ENCODE results near the gene PIGA. TPM values are rescaled to one million over a fixed set of nuclear protein-coding genes. Genes with fewer than 3 reads are reported as not detected.
A peak's percentile ranks its signal among the peaks of the same experiment; 100 is the strongest.

Gene PIGA
- total RNA-seq: 10 to 100 TPM; 21.6 to 22.2 TPM

DNA sequence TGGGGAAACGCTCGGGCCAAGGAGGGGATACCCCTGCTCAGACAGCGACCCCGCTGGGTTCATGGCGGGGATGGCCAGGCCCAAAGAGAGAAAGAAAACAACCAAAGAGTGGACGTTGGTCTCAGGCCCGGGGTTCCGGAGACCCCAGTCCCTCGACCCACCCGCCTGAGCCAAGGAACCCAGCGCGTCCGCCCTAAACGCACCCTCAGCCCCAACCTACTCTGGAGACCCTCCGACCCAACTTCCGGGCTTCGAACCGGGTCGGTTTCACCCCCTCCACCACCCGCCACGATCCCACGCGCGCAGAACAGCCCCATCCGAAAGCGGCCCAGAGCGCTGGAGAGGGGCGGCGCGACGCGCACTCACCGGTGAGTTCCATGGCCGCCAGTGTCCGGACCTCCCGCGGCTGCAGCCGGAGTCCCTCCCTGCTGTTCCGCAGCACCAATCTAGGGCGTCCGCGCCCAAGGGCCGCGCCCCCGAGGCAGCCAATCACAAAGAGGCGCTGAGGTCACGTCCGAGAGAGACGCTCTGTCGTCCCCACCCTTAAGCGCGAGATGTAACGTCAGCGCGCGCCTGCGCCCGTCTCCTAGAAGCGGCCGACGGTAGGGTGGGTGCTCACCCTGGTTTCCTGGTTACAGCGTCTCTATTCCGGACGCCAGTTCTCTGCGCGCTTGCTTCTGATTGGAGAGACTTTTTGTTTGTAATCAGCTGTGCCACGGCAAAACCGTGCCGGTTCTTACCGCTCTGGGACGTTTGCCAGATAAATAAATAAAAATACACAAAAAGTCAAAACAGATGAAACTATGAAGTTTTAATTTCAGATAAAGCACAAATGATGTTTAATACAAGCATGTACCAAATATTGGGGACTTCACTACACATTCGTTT, at the start of gene PIGA:
Gene PIGA (minus strand): TSS at position 389 of the 888 bp plus-strand sequence. CDS start 3,593 bp downstream, outside the sequence.
- Mint-ChIP-seq H3K9me3 (no peaks in the 10 kb centered on the region), H3K27me3 (no peaks in the 10 kb centered on the region), H3K4me3 (peak within 1 kb of the TSS; percentile 91), H3K27ac (peak within 1 kb of the TSS; percentile 96), H3K36me3 (peaks cover 2% of the 10 kb centered on the region), H3K4me1 (peaks cover 5% of the 10 kb centered on the region)
- peak; percentile 85 for DNase-seq
- peak; percentile 98 for ATAC-seq (ENCODE audit: low read depth)
- POLR2A ChIA-PET: interaction anchor here (0.9 kb wide), 1 partner anchor 1601 kb away, joined by 3 read pairs; the partner anchor contains the start of genes OFD1 and TRAPPC2

DNA sequence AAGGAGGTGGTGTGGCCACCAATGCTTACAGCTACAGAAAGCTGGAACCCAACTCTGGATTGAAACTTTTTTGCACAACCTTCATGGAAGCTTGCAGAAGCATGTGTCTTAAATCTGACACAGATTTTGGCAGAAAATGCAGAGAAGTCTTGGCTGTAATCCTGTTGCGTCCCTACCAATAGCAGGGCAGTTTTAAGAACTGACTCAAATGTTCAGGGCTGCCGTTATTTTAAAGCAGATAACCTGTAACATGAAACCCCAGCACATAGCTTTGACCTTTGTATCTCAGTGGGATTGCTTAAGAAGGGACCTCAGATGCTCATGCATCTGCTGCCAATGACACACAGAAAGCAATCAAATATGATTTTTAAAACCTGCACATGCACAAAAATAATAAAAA, 49.0 kb upstream of the PIGA start, which contains the start of gene VEGFD:
Gene VEGFD (minus strand): TSS at position 110 of the 400 bp plus-strand sequence. CDS start 467 bp downstream, outside the sequence.
- no peak for ATAC-seq (ENCODE audit: low read depth)
- Mint-ChIP-seq H3K4me3 (no peak within 1 kb of the TSS), H3K4me1 (no peaks in the 10 kb centered on the region), H3K27me3 (peaks cover 12% of the 10 kb centered on the region), H3K27ac (no peak within 1 kb of the TSS), H3K36me3 (no peaks in the 10 kb centered on the region), H3K9me3 (no peaks in the 10 kb centered on the region)
- no peak for DNase-seq
- POLR2A ChIA-PET: no interaction called here

- POLR2A ChIA-PET: no interaction called here
- ATAC-seq (ENCODE audit: low read depth) (no peak), DNase-seq (no peak)
- H3K4me3 Mint-ChIP-seq: no peak overlapping the region
- H3K27me3 Mint-ChIP-seq: peaks cover 12% of the 10 kb centered on the region
- H3K4me1 Mint-ChIP-seq: no peaks in the 10 kb centered on the region
- H3K9me3 Mint-ChIP-seq: no peaks in the 10 kb centered on the region
- H3K36me3 Mint-ChIP-seq: no peaks in the 10 kb centered on the region
- H3K27ac Mint-ChIP-seq: no peak overlapping the region
Observed at GRCh38 chrX:15382813-15383212, 47.5 kb upstream of the PIGA start.

- Mint-ChIP-seq H3K4me1 (no peaks in the 10 kb centered on the region), H3K9me3 (no peaks in the 10 kb centered on the region), H3K4me3 (no peak overlapping the region), H3K36me3 (no peaks in the 10 kb centered on the region), H3K27ac (no peak overlapping the region), H3K27me3 (no peaks in the 10 kb centered on the region)
- ATAC-seq (ENCODE audit: low read depth) (no peak), DNase-seq (no peak)
- POLR2A ChIA-PET: no interaction called here
Observed at GRCh38 chrX:15376956-15377355, 41.6 kb upstream of the PIGA start.

DNA sequence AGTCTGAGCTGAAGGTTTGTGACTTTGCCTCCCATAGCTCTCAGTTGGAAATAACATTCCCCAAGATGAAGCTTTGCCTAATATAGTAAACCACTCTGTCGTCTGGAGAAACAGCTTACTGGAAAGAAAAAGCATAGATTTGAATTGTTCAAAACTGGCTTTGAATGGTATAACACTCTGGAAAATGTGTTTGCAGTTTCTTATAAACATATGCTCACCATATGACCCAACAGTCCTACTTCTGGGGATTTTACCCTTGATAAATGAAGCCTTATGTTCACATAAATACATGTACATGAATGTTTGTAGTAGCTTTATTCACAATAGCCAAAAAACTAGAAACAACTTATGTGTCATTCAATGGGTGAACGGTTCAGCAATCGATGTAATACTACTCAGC, 38.7 kb upstream of the PIGA start:
- ATAC-seq (ENCODE audit: low read depth): no peak
- H3K4me1 Mint-ChIP-seq: no peaks in the 10 kb centered on the region

DNA sequence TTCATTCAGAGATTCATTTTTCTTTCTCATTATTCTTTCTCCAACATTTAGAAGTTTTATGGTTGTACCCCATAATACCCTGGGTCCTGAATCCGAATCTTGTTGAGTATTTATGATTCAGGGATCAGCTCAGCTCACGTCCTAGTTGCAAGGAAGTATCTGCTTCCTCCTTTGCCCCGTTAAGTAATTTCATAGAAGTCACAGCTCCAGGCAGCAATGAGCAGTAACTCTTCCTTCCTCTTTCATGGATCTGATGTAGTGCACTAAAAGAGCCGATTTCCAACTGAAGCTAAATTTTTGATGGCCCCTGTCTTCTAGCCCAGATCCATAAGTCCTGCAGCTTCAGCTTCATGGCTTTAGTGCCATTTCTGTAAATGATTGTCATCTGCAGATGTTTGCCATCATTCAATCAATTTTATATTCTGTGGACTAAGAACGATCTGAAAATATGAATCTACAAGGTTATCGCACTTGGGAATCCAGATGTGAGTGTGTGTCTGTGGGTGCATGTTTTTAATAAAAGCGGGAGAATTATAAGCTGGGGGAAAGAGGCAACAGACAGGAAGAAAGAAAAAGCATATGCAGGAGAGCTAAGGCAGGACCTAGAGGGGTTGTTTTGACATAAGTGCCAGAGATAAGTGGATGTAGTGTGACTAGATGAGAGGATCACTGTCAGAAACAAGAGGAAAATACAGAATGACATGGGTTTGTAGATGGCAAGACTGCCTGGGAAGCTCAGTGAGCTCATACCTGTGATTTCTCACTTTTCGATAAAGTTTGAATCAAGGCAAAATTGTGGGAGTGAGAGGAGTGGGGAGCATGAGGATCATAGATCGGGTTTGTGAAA, 31.4 kb upstream of the PIGA start:
- Mint-ChIP-seq H3K36me3 (no peaks in the 10 kb centered on the region), H3K4me1 (no peaks in the 10 kb centered on the region), H3K27me3 (peaks cover 22% of the 10 kb centered on the region), H3K27ac (no peak overlapping the region), H3K4me3 (no peak overlapping the region), H3K9me3 (no peaks in the 10 kb centered on the region)
- DNase-seq: no peak
- POLR2A ChIA-PET: no interaction called here
- no peak for ATAC-seq (ENCODE audit: low read depth)

More for the DNA sequence above, 38.7 kb upstream of the PIGA start:
- Mint-ChIP-seq H3K9me3 (no peaks in the 10 kb centered on the region), H3K27ac (no peak overlapping the region), H3K4me3 (no peak overlapping the region), H3K36me3 (no peaks in the 10 kb centered on the region), H3K27me3 (peaks cover 10% of the 10 kb centered on the region)
- POLR2A ChIA-PET: no interaction called here
- DNase-seq: no peak

DNA sequence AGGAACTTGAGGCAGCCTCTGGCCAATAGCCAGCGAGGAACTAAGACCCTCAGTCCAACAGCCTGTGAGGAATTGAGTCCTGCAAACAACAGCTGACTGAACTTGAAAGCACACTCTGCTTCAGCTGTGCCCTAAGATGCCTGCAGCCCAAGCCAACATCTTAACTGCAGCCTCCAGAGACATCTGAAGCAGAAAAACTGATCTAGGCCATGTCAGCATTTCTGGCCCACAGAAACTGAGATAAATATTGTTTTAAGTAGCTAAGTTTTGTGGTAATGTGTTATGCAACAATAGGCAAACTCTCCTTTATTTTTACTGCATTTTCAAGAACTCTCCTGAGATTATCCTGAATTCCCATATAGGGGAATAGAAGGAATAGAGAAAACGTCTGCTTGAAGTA, 24.4 kb upstream of the PIGA start:
- Mint-ChIP-seq H3K27ac (no peak overlapping the region), H3K4me3 (no peak overlapping the region), H3K9me3 (no peaks in the 10 kb centered on the region), H3K4me1 (no peaks in the 10 kb centered on the region), H3K36me3 (no peaks in the 10 kb centered on the region), H3K27me3 (peaks cover 3% of the 10 kb centered on the region)
- POLR2A ChIA-PET: no interaction called here
- ATAC-seq (ENCODE audit: low read depth) (no peak), DNase-seq (no peak)

GRCh38 chrX:15358533-15358932, 23.2 kb upstream of the PIGA start:
- Mint-ChIP-seq H3K27me3 (peaks cover 3% of the 10 kb centered on the region), H3K4me3 (no peak overlapping the region), H3K4me1 (no peaks in the 10 kb centered on the region), H3K27ac (no peak overlapping the region), H3K9me3 (no peaks in the 10 kb centered on the region), H3K36me3 (no peaks in the 10 kb centered on the region)
- DNase-seq: no peak
- no peak for ATAC-seq (ENCODE audit: low read depth)
- POLR2A ChIA-PET: no interaction called here

GRCh38 chrX:15356444-15356843, 21.1 kb upstream of the PIGA start:
- no peak overlapping the region for H3K27ac Mint-ChIP-seq
- H3K9me3 Mint-ChIP-seq: no peaks in the 10 kb centered on the region
- no peaks in the 10 kb centered on the region for H3K4me1 Mint-ChIP-seq
- no peak for DNase-seq
- no peak overlapping the region for H3K4me3 Mint-ChIP-seq
- POLR2A ChIA-PET: no interaction called here
- no peak for ATAC-seq (ENCODE audit: low read depth)
- H3K27me3 Mint-ChIP-seq: peaks cover 2% of the 10 kb centered on the region
- no peaks in the 10 kb centered on the region for H3K36me3 Mint-ChIP-seq

DNA sequence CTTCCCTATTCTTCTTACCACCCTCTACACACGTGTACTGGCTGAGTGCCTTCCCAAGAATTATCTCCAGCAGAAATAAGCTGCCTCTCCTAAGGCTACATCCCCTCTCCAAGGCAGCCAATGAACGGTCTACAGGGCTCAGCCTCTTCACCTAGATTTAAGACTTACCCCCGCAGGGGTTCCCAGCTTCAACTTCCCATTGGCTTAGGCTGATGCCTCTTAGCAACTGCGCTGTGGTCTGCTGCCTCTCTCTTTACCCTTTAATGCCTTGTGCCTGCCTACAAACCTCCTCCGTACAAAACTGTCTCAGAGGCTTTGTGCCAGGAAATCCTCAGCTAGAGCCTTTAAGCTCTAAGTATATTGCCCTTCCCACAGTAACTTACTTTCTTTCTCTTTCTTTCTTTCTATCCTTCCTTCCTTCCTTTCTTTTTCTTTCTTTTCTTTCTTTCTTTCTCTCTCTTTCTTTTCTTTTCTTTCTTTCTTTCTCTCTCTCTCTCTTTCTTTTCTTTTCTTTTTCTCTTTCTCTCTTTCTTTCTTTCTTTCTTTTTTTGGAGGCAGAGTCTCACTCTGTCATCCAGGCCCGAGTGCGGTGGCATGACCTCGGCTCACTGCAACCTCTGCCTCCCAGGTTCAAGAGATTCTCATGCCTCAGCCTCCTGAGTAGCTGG, 15.1 kb upstream of the PIGA start:
- DNase-seq: no peak
- POLR2A ChIA-PET: no interaction called here
- no peak overlapping the region for H3K4me3 Mint-ChIP-seq
- H3K9me3 Mint-ChIP-seq: no peaks in the 10 kb centered on the region
- no peak for ATAC-seq (ENCODE audit: low read depth)
- H3K36me3 Mint-ChIP-seq: no peaks in the 10 kb centered on the region
- peaks cover 6% of the 10 kb centered on the region for H3K27me3 Mint-ChIP-seq
- peaks cover 4% of the 10 kb centered on the region for H3K4me1 Mint-ChIP-seq
- no peak overlapping the region for H3K27ac Mint-ChIP-seq

- Mint-ChIP-seq H3K4me3 (no peak overlapping the region), H3K4me1 (peaks cover 4% of the 10 kb centered on the region), H3K27me3 (peaks cover 6% of the 10 kb centered on the region), H3K27ac (no peak overlapping the region), H3K9me3 (no peaks in the 10 kb centered on the region), H3K36me3 (no peaks in the 10 kb centered on the region)
- POLR2A ChIA-PET: no interaction called here
- ATAC-seq (ENCODE audit: low read depth) (peak; percentile 18), DNase-seq (no peak)
Observed at GRCh38 chrX:15349046-15349445, 13.7 kb upstream of the PIGA start.

DNA sequence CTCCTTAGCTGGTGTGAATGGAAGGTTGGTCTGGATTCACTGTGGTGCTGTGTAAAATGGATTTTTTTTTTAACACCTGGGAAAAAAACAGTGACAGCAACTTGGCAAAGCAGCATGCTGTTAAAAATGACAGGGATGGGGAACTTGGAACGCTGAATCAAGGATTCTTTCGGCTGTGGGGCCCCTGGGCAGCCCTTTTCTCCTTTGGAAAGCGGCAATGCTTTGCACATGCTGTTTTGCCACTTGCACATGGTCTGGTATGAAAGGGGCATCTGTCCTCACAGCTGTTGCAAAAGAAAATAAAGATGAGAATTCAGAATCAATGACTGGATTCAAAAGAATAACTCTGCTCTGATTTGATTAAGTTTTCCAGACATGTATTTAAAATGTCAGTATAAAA, 10.7 kb upstream of the PIGA start:
- no peaks in the 10 kb centered on the region for H3K9me3 Mint-ChIP-seq
- POLR2A ChIA-PET: no interaction called here
- ATAC-seq (ENCODE audit: low read depth): no peak

DNA sequence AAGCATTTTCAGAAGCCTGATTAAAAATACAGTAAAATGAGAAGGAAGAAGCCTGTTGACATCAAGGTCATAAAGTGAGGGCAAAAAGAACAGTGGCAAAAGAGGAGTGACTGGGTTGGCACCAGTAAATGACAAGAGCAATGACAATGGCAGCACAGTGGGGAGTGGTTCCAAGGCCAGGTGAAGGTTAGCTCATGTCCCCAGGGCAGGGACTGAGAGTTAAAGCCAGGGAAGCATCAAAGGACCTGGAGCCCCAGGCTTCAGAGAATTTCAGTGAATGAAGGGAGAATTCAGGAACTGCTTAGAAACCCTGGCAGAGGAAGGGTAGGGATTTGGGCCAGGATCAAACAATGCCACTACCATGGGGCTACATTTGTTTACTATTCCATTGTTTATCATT, 8.8 kb upstream of the PIGA start:
- Mint-ChIP-seq H3K9me3 (no peaks in the 10 kb centered on the region), H3K4me1 (no peaks in the 10 kb centered on the region), H3K36me3 (no peaks in the 10 kb centered on the region), H3K27ac (no peak overlapping the region), H3K27me3 (peaks cover 8% of the 10 kb centered on the region), H3K4me3 (no peak overlapping the region)
- no peak for ATAC-seq (ENCODE audit: low read depth)
- no peak for DNase-seq
- POLR2A ChIA-PET: no interaction called here

More for the DNA sequence above, 10.7 kb upstream of the PIGA start:
- no peak for DNase-seq
- H3K27ac Mint-ChIP-seq: no peak overlapping the region
- no peaks in the 10 kb centered on the region for H3K36me3 Mint-ChIP-seq
- peaks cover 4% of the 10 kb centered on the region for H3K4me1 Mint-ChIP-seq
- peaks cover 8% of the 10 kb centered on the region for H3K27me3 Mint-ChIP-seq
- H3K4me3 Mint-ChIP-seq: no peak overlapping the region
